ENCODE measurements around the gene RCAN1.

Gene RCAN1

GRCh38 chr21:34526241-34526617, 88.7 kb downstream of the RCAN1 start:
- no peak overlapping the region for H3K27ac ChIP-seq
- TF ChIP-seq ZFX (IDR thresholded peaks at IDR 0.05; ENCODE audit: borderline replicate concordance) (no peak), CTCF (IDR thresholded peaks at IDR 0.05) (no peak)

- no peak for TF ChIP-seq ZFX (IDR thresholded peaks at IDR 0.05; ENCODE audit: borderline replicate concordance)
- no peak for TF ChIP-seq CTCF (IDR thresholded peaks at IDR 0.05)
- no peak overlapping the region for H3K27ac ChIP-seq
These were observed 90.0 kb downstream of the RCAN1 start for GRCh38 chr21:34524646-34525601.

GRCh38 chr21:34523019-34523555, 91.8 kb downstream of the RCAN1 start:
- TF ChIP-seq CTCF (IDR thresholded peaks at IDR 0.05) (no peak), ZFX (IDR thresholded peaks at IDR 0.05; ENCODE audit: borderline replicate concordance) (no peak)
- H3K27ac ChIP-seq = no peak overlapping the region

GRCh38 chr21:34522284-34522683, 92.6 kb downstream of the RCAN1 start:
- TF ChIP-seq ZFX (IDR thresholded peaks at IDR 0.05; ENCODE audit: borderline replicate concordance) (no peak), CTCF (IDR thresholded peaks at IDR 0.05) (no peak)
- no peak overlapping the region for H3K27ac ChIP-seq

GRCh38 chr21:34521561-34521960, 93.4 kb downstream of the RCAN1 start:
- H3K27ac ChIP-seq = no peak overlapping the region
- TF ChIP-seq CTCF (IDR thresholded peaks at IDR 0.05) (no peak), ZFX (IDR thresholded peaks at IDR 0.05; ENCODE audit: borderline replicate concordance) (no peak)

- H3K27ac ChIP-seq = no peak overlapping the region
- no peak for TF ChIP-seq CTCF (IDR thresholded peaks at IDR 0.05)
- TF ChIP-seq ZFX (IDR thresholded peaks at IDR 0.05; ENCODE audit: borderline replicate concordance) = no peak
These were observed 94.0 kb downstream of the RCAN1 start for GRCh38 chr21:34520764-34521508.
